GM12872 (cell line): ENCODE measurements around the gene NAXE.

Experiments
- TF ChIP-seq, protein P1 (sequence below): IDR thresholded peaks from 3 replicates; pipeline ENCODE4 v1.5.1; 2011; ENCODE audit warnings: low read depth, mild to moderate bottlenecking, low read length, moderate library complexity; ENCODE audit not compliant: insufficient read depth

The NAXE gene

GRCh38 chr1:156571919-156572662, 19.5 kb upstream of the NAXE start, which contains the start of gene IQGAP3:
TSS of gene IQGAP3 (minus strand) at chr1:156572565. CDS start at chr1:156572529, 36 bp downstream.
- TF ChIP-seq, protein P1, sequence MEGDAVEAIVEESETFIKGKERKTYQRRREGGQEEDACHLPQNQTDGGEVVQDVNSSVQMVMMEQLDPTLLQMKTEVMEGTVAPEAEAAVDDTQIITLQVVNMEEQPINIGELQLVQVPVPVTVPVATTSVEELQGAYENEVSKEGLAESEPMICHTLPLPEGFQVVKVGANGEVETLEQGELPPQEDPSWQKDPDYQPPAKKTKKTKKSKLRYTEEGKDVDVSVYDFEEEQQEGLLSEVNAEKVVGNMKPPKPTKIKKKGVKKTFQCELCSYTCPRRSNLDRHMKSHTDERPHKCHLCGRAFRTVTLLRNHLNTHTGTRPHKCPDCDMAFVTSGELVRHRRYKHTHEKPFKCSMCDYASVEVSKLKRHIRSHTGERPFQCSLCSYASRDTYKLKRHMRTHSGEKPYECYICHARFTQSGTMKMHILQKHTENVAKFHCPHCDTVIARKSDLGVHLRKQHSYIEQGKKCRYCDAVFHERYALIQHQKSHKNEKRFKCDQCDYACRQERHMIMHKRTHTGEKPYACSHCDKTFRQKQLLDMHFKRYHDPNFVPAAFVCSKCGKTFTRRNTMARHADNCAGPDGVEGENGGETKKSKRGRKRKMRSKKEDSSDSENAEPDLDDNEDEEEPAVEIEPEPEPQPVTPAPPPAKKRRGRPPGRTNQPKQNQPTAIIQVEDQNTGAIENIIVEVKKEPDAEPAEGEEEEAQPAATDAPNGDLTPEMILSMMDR = no peak

DNA sequence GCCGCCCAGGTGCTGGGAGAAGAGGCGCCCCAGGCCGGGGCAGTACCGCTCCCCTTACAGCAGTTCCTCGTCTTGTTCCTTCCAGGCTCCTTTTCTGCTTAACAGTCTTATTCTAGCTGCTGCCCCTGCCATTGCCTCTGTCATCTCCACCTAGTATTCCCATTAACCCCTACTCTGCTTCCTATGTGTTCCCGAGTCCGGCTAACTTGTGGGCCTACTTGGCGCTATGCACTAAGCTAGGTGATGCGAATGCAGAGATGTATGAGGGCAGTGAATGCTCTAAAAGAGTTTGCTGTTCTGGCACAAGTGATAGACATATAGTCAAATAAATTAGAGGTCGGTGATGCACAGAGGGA, 18.9 kb upstream of the NAXE start:
- TF ChIP-seq, protein P1 = no peak

DNA sequence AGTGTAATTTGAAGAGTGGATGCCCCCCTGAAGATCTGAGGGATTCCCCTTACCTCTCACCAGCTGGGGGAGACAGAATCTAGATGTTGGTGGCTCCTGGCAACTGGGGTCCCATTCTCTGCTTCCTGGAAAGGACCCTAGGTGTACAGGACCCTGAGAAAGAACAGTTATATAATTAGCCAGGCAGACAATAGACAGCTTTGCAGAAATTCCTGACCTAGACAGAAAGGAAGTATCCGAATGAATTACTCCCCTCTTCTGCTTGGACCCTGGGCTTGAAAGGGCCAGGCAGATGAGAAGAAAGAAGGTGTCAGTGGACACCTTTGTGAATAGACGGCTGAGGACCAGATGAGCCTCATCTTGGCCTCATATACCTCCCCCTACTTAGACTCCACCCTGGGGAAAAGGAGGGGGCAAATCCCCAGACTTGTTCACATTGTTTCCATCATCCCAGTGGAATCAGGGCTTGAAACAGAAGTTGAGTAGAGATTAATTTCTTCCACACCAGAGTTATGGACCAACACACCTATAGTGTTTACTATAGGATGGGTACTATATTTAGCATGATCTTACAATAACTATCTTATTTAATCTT, 17.4 kb upstream of the NAXE start:
- TF ChIP-seq, protein P1 = no peak

DNA sequence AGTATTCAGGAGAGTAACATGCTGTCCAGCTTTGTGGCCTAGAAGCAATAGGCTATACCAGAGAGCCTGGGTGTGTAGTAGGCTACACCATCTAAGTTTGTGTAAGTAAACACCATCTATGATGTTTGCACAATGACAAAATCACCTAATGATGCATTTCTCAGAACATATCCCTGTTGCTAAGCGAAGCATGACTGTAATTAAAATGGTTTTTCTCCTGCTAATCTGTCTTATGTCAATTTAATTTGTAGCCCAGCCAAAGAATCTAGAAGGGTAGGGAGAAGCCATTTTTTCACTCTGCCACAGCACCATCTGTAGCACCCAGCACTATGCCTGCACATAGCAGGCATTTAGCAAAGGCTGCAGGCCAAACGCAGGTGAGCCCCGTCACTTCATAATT, 14.0 kb upstream of the NAXE start:
- TF ChIP-seq, protein P1 = no peak

GRCh38 chr1:156578055-156578454, 13.5 kb upstream of the NAXE start:
- TF ChIP-seq, protein P1 = no peak

DNA sequence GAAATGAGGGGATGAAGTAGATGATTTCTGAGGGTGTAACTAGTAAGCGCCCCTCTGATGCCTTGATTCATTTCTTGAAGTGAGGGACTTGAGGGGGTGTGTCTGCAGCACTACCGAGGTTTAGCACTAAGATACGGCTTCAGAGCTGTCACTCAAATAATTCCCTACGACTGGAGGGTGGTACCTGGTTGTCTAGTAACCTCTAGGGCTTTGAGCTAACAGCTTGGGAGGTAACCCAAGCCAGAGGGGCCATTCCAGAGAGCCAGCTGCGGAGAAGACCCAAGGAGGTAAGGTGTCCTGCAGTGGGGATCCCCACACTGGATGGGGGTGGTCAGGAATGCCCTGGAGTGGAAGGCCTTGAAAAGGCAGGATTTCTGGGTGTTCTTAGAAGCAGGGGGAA, 12.1 kb upstream of the NAXE start, which contains the start of gene TTC24:
TSS of gene TTC24 (plus strand) at position 252 of the 400 bp plus-strand sequence. CDS start 1,642 bp downstream, outside the sequence.
- TF ChIP-seq, protein P1 = no peak

DNA sequence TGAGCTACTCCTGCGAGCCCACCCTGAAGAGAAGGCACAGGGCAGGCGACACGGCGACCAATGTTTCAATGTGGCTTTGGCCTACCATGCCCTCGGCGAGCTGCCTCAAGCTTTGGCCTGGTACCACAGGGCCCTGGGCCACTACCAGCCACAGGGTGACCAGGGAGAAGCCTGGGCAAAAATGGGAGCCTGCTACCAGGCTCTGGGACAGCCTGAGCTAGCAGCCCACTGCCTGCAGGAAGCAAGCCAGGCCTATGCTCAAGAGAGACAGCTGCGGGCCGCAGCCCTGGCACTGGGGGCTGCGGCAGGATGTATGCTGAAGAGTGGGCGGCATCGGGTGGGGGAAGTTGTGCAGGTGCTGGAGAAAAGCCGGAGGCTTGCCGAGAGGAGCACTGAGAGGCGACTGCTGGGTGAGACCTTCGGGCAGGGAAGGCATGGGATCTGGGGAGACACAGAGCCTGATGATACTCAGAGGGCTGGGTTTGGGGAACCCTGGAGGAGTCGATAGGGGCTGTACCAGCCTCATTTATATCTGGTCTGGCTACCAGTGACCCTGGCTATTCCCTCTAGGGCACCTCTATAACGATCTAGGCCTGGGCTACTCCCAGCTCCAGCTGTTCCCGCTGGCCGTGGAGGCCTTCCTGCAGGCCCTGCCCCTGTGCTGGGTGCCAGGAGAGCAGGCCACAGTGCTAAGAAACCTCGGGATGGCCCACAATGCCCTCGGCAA, 9.8 kb upstream of the NAXE start:
- TF ChIP-seq, protein P1 = no peak
